Parathyroid adenoma (tissue), 2 donors: Measurements from ENCODE around the gene LCOR.

Source experiments
- H2AFZ ChIP-seq: fragments of 300-600 bp; sonication (generic); one replicate; pipeline ENCODE4 v1.7.0; 2017; ENCODE audit warnings: antibody characterized with exemption, mild to moderate bottlenecking
- H3K27ac ChIP-seq: fragments of 300-600 bp; sonication (generic); one replicate; pipeline ENCODE4 v1.7.0; 2017
- H3K27me3 ChIP-seq: fragments of 300-600 bp; sonication (generic); one replicate; pipeline ENCODE4 v1.7.0; 2017; ENCODE audit warnings: low read length; ENCODE audit not compliant: control insufficient read depth, insufficient read depth
- H3K36me3 ChIP-seq: fragments of 300-600 bp; sonication (generic); one replicate; pipeline ENCODE4 v1.7.0; 2017; ENCODE audit warnings: low read length; ENCODE audit not compliant: control insufficient read depth, insufficient read depth
- H3K4me1 ChIP-seq: fragments of 300-600 bp; sonication (generic); one replicate; pipeline ENCODE4 v1.7.0; 2017; ENCODE audit warnings: control low read depth
- H3K4me2 ChIP-seq: fragments of 300-600 bp; sonication (generic); one replicate; pipeline ENCODE4 v1.7.0; 2017; ENCODE audit warnings: low read length
- H3K4me3 ChIP-seq: fragments of 300-600 bp; sonication (generic); one replicate; pipeline ENCODE4 v1.7.0; 2017; ENCODE audit warnings: low read depth, low read length
- H3K79me2 ChIP-seq: fragments of 300-600 bp; sonication (generic); one replicate; pipeline ENCODE4 v1.7.0; 2017; ENCODE audit warnings: control low read depth
- H3K9ac ChIP-seq: fragments of 300-600 bp; sonication (generic); one replicate; pipeline ENCODE4 v1.7.0; 2017; ENCODE audit warnings: mild to moderate bottlenecking
- H3K9me3 ChIP-seq: fragments of 300-600 bp; sonication (generic); one replicate; pipeline ENCODE4 v1.7.0; 2017; ENCODE audit warnings: low read length; ENCODE audit not compliant: control insufficient read depth
- CTCF ChIP-seq: fragments of 300-600 bp; sonication (generic); IDR thresholded peaks from one replicate; pipeline ENCODE4 v1.7.0; 2017; ENCODE audit warnings: antibody characterized with exemption, mild to moderate bottlenecking
- donor health status: primary hyperparathyroidism.

LCOR gene

GRCh38 chr10:96984541-96985131 lies 152.5 kb downstream of the LCOR start:
- no peaks in the 10 kb centered on the region for H3K9me3 ChIP-seq
- no peak overlapping the region for H2AFZ ChIP-seq
- no peaks in the 10 kb centered on the region for H3K4me1 ChIP-seq
- no peak overlapping the region for H3K27ac ChIP-seq
- no peak overlapping the region for H3K4me2 ChIP-seq
- H3K27me3 ChIP-seq: no peaks in the 10 kb centered on the region
- no peak overlapping the region for H3K4me3 ChIP-seq
- H3K79me2 ChIP-seq: no peaks in the 10 kb centered on the region
- no peaks in the 10 kb centered on the region for H3K36me3 ChIP-seq
- no peak overlapping the region for H3K9ac ChIP-seq
- TF ChIP-seq CTCF: no peak

DNA sequence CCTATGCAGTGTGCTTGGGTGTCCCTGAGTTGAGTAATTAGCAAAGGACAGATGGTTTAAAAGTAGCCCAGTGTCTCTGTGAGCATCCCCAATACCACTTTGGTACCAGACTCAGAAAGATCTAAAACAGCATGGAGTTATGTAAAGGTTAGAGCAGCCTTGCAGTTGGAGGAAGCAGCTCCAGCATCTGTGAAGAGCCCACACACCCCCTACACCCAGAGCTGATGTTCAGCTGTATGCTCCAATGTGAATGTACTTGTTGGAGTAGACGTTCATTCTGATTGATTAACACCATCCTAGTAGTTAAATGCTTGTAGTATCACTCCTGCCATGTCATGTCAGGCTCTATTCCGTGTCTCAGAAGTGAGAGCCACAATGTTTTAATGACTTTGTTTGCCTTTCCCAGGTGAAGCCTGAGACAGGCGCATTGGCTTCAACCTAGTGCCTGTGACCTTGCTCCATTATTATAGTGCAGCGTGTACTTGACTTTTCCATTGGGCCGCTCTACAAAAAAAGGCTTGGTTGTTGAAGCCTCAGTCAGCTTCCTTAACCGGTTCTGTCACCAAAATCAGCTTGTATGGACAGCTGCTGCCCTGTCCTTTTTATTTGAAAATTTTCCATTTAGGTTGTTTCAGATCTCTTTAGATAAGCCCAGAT lies 154.2 kb downstream of the LCOR start:
- Histone ChIP-seq H3K27ac (no peak overlapping the region), H3K36me3 (no peaks in the 10 kb centered on the region), H2AFZ (no peak overlapping the region), H3K9ac (no peak overlapping the region), H3K27me3 (no peaks in the 10 kb centered on the region), H3K9me3 (no peaks in the 10 kb centered on the region), H3K4me2 (no peak overlapping the region), H3K4me3 (no peak overlapping the region), H3K4me1 (no peaks in the 10 kb centered on the region), H3K79me2 (no peaks in the 10 kb centered on the region)
- TF ChIP-seq CTCF: no peak

GRCh38 chr10:96987141-96987841 lies 155.2 kb downstream of the LCOR start:
- Histone ChIP-seq H3K4me3 (no peak overlapping the region), H3K36me3 (no peaks in the 10 kb centered on the region), H3K4me1 (no peaks in the 10 kb centered on the region), H3K9ac (no peak overlapping the region), H3K27me3 (no peaks in the 10 kb centered on the region), H3K27ac (no peak overlapping the region), H3K79me2 (no peaks in the 10 kb centered on the region), H3K9me3 (no peaks in the 10 kb centered on the region), H3K4me2 (no peak overlapping the region), H2AFZ (no peak overlapping the region)
- no peak for TF ChIP-seq CTCF

GRCh38 chr10:96987842-96988175 lies 155.7 kb downstream of the LCOR start:
- Histone ChIP-seq H3K79me2 (no peaks in the 10 kb centered on the region), H3K4me3 (no peak overlapping the region), H3K36me3 (no peaks in the 10 kb centered on the region), H3K27ac (no peak overlapping the region), H3K4me2 (no peak overlapping the region), H3K9me3 (no peaks in the 10 kb centered on the region), H3K27me3 (no peaks in the 10 kb centered on the region), H3K9ac (no peak overlapping the region), H3K4me1 (no peaks in the 10 kb centered on the region), H2AFZ (no peak overlapping the region)
- no peak for TF ChIP-seq CTCF
